Measurements from ENCODE around the gene PRPF31. TPM values are rescaled to one million over a fixed set of nuclear protein-coding genes. Genes with fewer than 3 reads are reported as not detected.
"Not testable (repeated sequence)": the region's sequence is repeated elsewhere in the genome, so short reads cannot be mapped to it uniquely, and the experiment has no call there.

PRPF31 gene
- total and polyA plus RNA-seq, 9 of the 15 experiments (the other 6 are each of a cell fraction or from before 2014, with no cell fraction given), result 5.8 to 92.2 (median 69.2) TPM

DNA sequence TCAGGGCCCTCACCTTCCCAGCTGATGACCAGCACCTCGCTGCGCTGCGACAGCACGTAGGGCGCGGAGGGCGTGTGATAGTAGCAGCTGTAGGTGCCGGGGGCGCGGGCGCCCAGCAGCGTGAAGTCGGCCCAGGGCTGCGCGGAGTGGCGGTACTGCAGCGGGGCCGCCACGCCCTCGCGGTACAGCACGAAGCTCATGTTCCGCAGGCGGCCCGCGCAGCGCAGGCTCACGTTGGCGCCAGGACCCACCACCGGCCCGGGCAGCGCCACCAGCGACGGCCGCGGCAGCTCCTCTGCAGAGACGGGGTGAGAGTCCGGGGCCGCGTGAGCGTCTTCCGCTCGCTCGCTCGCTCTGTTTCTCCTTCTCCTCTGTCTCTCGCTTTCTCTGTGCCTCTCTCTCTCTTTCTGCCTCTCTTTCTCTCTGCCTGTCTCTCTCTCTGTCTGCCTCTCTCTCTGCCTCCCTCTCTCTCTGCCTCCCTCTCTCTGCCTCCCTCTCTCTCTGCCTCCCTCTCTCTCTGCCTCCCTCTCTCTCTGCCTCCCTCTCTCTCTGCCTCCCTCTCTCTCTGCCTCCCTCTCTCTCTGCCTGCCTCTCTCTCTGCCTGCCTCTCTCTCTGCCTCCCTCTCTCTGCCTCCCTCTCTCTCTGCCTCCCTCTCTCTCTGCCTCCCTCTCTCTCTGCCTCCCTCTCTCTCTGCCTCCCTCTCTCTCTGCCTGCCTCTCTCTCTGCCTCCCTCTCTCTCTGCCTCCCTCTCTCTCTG lies 19.5 kb upstream of the PRPF31 start (continued):
- TF ChIP-seq, protein P1, sequence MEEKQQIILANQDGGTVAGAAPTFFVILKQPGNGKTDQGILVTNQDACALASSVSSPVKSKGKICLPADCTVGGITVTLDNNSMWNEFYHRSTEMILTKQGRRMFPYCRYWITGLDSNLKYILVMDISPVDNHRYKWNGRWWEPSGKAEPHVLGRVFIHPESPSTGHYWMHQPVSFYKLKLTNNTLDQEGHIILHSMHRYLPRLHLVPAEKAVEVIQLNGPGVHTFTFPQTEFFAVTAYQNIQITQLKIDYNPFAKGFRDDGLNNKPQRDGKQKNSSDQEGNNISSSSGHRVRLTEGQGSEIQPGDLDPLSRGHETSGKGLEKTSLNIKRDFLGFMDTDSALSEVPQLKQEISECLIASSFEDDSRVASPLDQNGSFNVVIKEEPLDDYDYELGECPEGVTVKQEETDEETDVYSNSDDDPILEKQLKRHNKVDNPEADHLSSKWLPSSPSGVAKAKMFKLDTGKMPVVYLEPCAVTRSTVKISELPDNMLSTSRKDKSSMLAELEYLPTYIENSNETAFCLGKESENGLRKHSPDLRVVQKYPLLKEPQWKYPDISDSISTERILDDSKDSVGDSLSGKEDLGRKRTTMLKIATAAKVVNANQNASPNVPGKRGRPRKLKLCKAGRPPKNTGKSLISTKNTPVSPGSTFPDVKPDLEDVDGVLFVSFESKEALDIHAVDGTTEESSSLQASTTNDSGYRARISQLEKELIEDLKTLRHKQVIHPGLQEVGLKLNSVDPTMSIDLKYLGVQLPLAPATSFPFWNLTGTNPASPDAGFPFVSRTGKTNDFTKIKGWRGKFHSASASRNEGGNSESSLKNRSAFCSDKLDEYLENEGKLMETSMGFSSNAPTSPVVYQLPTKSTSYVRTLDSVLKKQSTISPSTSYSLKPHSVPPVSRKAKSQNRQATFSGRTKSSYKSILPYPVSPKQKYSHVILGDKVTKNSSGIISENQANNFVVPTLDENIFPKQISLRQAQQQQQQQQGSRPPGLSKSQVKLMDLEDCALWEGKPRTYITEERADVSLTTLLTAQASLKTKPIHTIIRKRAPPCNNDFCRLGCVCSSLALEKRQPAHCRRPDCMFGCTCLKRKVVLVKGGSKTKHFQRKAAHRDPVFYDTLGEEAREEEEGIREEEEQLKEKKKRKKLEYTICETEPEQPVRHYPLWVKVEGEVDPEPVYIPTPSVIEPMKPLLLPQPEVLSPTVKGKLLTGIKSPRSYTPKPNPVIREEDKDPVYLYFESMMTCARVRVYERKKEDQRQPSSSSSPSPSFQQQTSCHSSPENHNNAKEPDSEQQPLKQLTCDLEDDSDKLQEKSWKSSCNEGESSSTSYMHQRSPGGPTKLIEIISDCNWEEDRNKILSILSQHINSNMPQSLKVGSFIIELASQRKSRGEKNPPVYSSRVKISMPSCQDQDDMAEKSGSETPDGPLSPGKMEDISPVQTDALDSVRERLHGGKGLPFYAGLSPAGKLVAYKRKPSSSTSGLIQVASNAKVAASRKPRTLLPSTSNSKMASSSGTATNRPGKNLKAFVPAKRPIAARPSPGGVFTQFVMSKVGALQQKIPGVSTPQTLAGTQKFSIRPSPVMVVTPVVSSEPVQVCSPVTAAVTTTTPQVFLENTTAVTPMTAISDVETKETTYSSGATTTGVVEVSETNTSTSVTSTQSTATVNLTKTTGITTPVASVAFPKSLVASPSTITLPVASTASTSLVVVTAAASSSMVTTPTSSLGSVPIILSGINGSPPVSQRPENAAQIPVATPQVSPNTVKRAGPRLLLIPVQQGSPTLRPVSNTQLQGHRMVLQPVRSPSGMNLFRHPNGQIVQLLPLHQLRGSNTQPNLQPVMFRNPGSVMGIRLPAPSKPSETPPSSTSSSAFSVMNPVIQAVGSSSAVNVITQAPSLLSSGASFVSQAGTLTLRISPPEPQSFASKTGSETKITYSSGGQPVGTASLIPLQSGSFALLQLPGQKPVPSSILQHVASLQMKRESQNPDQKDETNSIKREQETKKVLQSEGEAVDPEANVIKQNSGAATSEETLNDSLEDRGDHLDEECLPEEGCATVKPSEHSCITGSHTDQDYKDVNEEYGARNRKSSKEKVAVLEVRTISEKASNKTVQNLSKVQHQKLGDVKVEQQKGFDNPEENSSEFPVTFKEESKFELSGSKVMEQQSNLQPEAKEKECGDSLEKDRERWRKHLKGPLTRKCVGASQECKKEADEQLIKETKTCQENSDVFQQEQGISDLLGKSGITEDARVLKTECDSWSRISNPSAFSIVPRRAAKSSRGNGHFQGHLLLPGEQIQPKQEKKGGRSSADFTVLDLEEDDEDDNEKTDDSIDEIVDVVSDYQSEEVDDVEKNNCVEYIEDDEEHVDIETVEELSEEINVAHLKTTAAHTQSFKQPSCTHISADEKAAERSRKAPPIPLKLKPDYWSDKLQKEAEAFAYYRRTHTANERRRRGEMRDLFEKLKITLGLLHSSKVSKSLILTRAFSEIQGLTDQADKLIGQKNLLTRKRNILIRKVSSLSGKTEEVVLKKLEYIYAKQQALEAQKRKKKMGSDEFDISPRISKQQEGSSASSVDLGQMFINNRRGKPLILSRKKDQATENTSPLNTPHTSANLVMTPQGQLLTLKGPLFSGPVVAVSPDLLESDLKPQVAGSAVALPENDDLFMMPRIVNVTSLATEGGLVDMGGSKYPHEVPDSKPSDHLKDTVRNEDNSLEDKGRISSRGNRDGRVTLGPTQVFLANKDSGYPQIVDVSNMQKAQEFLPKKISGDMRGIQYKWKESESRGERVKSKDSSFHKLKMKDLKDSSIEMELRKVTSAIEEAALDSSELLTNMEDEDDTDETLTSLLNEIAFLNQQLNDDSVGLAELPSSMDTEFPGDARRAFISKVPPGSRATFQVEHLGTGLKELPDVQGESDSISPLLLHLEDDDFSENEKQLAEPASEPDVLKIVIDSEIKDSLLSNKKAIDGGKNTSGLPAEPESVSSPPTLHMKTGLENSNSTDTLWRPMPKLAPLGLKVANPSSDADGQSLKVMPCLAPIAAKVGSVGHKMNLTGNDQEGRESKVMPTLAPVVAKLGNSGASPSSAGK (IDR thresholded peaks at IDR 0.05), result peak; percentile 95
- TF ChIP-seq ETV6 (IDR thresholded peaks at IDR 0.05; ENCODE audit: borderline replicate concordance in 1 of 2, low read depth in 2 of 2, low read length in 1 of 2); JUN (IDR thresholded peaks at IDR 0.05; ENCODE audit: borderline replicate concordance, low read depth, low read length); CREB1 (IDR thresholded peaks at IDR 0.05): not testable (repeated sequence)
- TF ChIP-seq ETV6 (CRISPR knock-in tag; IDR thresholded peaks at IDR 0.05; ENCODE audit: borderline replicate concordance) (peak; percentile 88; the same call in 1 of the 2 replicates), HMGN3 (IDR thresholded peaks at IDR 0.05; ENCODE audit: borderline replicate concordance, extremely low read depth, insufficient read length, low read depth, low read length) (peak; percentile 47), CBFB (CRISPR knock-in tag; IDR thresholded peaks at IDR 0.05) (peak; percentile 64), JUN (CRISPR knock-in tag; IDR thresholded peaks at IDR 0.05; ENCODE audit: borderline replicate concordance) (peak; percentile 63; the same call in 1 of the 2 replicates), CREB1 (CRISPR knock-in tag; IDR thresholded peaks at IDR 0.05) (peak; percentile 65)
- TF ChIP-seq, protein P2, sequence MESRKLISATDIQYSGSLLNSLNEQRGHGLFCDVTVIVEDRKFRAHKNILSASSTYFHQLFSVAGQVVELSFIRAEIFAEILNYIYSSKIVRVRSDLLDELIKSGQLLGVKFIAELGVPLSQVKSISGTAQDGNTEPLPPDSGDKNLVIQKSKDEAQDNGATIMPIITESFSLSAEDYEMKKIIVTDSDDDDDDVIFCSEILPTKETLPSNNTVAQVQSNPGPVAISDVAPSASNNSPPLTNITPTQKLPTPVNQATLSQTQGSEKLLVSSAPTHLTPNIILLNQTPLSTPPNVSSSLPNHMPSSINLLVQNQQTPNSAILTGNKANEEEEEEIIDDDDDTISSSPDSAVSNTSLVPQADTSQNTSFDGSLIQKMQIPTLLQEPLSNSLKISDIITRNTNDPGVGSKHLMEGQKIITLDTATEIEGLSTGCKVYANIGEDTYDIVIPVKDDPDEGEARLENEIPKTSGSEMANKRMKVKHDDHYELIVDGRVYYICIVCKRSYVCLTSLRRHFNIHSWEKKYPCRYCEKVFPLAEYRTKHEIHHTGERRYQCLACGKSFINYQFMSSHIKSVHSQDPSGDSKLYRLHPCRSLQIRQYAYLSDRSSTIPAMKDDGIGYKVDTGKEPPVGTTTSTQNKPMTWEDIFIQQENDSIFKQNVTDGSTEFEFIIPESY (CRISPR knock-in tag; IDR thresholded peaks at IDR 0.05), result peak; percentile 80
- TF ChIP-seq, protein P3, sequence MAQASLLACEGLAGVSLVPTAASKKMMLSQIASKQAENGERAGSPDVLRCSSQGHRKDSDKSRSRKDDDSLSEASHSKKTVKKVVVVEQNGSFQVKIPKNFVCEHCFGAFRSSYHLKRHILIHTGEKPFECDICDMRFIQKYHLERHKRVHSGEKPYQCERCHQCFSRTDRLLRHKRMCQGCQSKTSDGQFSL (CRISPR knock-in tag; IDR thresholded peaks at IDR 0.05), result peak; percentile 50; the same call in 1 of the 2 replicates
- TF ChIP-seq, protein P3 (tag; IDR thresholded peaks at IDR 0.05), result not testable (repeated sequence)
